ENCODE results near the gene IFIT5.

The IFIT5 gene

DNA sequence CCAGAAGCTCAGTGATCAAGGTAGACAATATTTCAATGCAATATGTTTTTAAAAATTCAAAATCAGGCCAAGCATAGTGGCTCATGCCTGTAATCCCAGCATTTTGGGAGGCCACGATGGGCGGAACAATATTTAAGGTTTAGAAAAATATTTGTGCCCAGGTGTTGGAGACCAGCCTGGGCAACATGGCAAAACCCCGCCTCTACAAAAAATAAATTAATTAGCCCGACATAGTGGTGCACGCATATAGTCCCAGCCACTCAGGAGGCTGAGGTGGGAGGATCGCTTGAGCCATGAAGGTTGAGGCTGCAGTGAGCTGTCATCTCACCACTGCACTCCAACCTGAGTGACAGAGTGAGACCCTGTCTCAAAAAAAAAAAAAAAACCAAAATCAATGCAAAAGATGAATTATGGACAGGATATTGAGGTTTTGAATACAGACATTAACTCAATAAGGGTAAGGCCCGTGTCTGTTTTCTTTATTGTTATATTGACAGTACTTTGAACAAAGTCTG lies 913 bp upstream of the IFIT5 start:
- TF ChIP-seq FOXM1 (IDR thresholded peaks at IDR 0.05; ENCODE audit: borderline replicate concordance) (no peak), NFRKB (IDR thresholded peaks at IDR 0.05) (no peak), ELF4 (IDR thresholded peaks at IDR 0.05) (no peak), SUZ12 (IDR thresholded peaks at IDR 0.05) (no peak)
- POLR2A ChIA-PET, result interaction anchor here (1.0 to 2.0 kb wide), 4 partner anchors 11 to 231 kb away, joined by 3 to 8 read pairs (median 6); partner anchors contain the start of genes IFIT1 and LIPA
- no peak for DNase-seq (ENCODE audit: extremely low spot score)
- CTCF ChIA-PET, result no interaction called here

DNA sequence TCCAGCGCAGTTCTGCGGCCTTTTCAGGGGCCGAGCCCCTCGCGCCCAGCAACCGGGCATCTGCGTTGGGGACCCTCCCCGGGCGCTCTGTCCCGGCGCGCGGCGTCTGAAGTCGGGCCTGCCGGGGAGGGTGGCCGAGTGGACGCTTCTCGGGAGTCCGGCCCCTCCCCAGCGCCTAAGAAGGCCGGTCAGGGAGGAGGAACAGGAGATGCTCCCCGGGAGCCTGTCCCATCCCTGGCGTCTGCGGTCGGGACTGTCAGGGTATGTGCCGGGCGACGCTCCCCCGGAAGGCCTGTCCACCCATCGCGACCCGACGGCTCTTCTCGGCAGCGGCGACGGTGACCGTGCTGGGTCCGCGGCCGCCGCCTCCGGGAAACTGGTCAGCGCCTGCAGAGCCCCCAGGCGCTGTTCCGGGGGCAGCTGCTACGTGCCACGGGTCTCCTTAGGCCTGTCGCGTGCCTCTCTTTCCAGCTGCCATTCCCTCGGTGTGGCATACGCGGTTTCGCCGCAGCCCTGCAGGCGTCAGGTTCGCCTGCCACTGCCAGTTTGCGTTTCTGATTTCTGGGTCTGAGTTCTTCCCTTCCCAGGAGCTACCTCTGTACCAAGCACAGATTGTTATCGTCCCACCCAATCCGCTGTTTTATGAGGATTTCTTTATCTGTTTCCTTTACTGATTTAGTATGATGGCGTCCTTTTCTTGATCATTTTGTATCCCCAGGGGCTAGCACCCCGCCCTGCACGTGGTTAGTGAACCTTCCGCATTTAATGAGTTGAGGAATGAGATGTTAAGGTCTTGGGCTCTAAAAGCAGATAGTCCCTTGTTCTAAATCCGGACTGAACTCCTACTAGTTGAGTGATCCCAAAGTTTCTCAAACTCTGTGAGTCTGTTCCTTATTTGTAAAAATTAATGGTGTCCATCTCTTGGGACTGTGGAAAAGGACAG lies 782 bp downstream of the IFIT5 start:
- ChIA-PET CTCF (no interaction called here), POLR2A (interaction anchor here (1.3 to 2.0 kb wide), 4 partner anchors 23 to 229 kb away, joined by 3 to 8 read pairs (median 6); partner anchors contain the start of genes IFIT1 and LIPA)

DNA sequence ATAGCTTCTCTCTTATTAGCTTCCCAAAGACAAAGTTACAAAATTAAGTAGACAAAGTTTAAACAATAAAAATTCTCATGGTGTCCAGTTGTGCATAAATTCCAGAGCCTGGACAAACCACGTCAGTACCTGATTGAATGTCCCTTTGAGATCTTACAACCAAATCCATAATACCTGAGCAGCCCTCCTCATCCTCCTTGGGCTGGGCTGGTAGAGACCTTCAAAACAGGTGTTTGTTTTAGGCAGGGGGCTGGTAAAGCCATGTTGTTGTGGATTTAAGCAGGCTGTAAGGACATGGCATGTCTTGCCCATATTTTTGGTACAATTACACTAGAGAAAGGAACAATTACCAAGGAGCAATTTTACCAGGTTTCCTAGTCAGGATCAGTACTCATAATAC lies 2.1 kb downstream of the IFIT5 start:
- POLR2A ChIA-PET, result no interaction called here
- TF ChIP-seq, protein P1, sequence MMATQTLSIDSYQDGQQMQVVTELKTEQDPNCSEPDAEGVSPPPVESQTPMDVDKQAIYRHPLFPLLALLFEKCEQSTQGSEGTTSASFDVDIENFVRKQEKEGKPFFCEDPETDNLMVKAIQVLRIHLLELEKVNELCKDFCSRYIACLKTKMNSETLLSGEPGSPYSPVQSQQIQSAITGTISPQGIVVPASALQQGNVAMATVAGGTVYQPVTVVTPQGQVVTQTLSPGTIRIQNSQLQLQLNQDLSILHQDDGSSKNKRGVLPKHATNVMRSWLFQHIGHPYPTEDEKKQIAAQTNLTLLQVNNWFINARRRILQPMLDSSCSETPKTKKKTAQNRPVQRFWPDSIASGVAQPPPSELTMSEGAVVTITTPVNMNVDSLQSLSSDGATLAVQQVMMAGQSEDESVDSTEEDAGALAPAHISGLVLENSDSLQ (IDR thresholded peaks at IDR 0.05), result no peak
- TF ChIP-seq FOXM1 (IDR thresholded peaks at IDR 0.05; ENCODE audit: borderline replicate concordance), result no peak
- no peak for TF ChIP-seq CTBP1 (IDR thresholded peaks at IDR 0.05; ENCODE audit: borderline replicate concordance)
- no peak for TF ChIP-seq HDGF (IDR thresholded peaks at IDR 0.05; ENCODE audit: borderline replicate concordance)
- TF ChIP-seq SP1 (IDR thresholded peaks at IDR 0.05), result no peak
- no peak for TF ChIP-seq L3MBTL2 (conservative IDR thresholded peaks at IDR 0.05)
- TF ChIP-seq TARDBP (IDR thresholded peaks at IDR 0.05), result no peak
- TF ChIP-seq SUZ12 (IDR thresholded peaks at IDR 0.05), result no peak
- no peak for TF ChIP-seq NFRKB (IDR thresholded peaks at IDR 0.05)
- no peak for TF ChIP-seq FOXA1 (IDR thresholded peaks at IDR 0.05)
- TF ChIP-seq ZNF384 (IDR thresholded peaks at IDR 0.05), result no peak
- no peak for TF ChIP-seq BHLHE40 (IDR thresholded peaks at IDR 0.05; ENCODE audit: borderline replicate concordance)
- TF ChIP-seq LEF1 (IDR thresholded peaks at IDR 0.05; ENCODE audit: borderline replicate concordance), result no peak
- no peak for TF ChIP-seq FOXK2 (IDR thresholded peaks at IDR 0.05)
- TF ChIP-seq ELF4 (IDR thresholded peaks at IDR 0.05), result no peak
- TF ChIP-seq ARNT (IDR thresholded peaks at IDR 0.05), result no peak
- DNase-seq (ENCODE audit: extremely low spot score), result no peak
- CTCF ChIA-PET, result no interaction called here

More for the DNA sequence above, 782 bp downstream of the IFIT5 start:
- peak; percentile 52 for TF ChIP-seq L3MBTL2 (conservative IDR thresholded peaks at IDR 0.05)
- TF ChIP-seq ELF4 (IDR thresholded peaks at IDR 0.05), result no peak
- DNase-seq (ENCODE audit: extremely low spot score), result peak; percentile 43

DNA sequence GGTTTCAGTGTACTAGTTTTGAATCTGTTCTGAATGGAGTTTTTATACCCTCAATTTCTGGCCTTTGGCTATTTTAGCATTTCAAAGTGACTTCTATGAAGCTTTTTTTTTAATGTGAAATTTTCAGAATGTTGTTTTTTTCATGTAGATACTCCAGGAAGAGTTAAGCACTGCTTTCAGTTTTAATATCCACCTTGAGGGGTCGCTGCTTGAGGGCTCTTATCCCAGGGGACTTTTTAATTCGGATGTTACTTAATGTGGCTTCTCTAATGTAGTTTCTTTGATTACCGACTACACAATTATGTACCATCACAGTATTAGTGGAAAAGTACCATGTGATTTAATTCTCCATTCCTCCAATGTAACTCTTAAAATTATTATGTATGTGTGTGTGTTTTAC lies 5.2 kb downstream of the IFIT5 start:
- ChIA-PET POLR2A (no interaction called here), CTCF (interaction anchor here (1.0 to 1.3 kb wide), 2 partner anchors 117 to 202 kb away, joined by 4 read pairs; partner anchors contain the start of gene IFIT2)
- peak; percentile 20 for DNase-seq (ENCODE audit: extremely low spot score)
- TF ChIP-seq ZNF384 (IDR thresholded peaks at IDR 0.05) (no peak), TARDBP (IDR thresholded peaks at IDR 0.05) (no peak), NFRKB (IDR thresholded peaks at IDR 0.05) (no peak), SUZ12 (IDR thresholded peaks at IDR 0.05) (no peak), CTBP1 (IDR thresholded peaks at IDR 0.05; ENCODE audit: borderline replicate concordance) (no peak), FOXA1 (IDR thresholded peaks at IDR 0.05) (no peak), HDGF (IDR thresholded peaks at IDR 0.05; ENCODE audit: borderline replicate concordance) (no peak), SP1 (IDR thresholded peaks at IDR 0.05) (no peak)

DNA sequence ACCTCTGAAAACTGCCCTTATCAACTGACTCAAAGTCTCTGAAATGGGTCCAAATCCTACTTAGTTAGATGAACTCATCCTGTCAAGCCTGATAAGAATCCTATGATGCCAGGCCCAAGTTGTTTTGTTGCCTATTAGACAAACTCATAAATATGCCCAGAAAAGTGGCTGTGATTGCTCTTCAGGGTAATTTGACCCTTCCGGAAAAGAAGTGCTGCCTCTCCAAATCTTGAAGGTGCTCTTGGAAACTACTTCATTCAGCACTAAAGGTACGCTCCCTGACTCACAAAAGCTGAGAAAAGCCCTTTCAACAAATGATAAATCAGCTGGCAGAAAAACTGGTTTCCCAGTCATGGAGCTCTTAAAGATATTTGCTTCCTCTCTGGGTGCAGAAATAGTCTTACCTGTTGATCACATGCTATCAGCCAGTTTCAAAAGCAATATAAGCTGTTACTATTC lies 6.7 kb downstream of the IFIT5 start:
- POLR2A ChIA-PET, result no interaction called here
- CTCF ChIA-PET, result no interaction called here
- DNase-seq (ENCODE audit: extremely low spot score), result no peak
- TF ChIP-seq TARDBP (IDR thresholded peaks at IDR 0.05), result no peak
- no peak for TF ChIP-seq ARNT (IDR thresholded peaks at IDR 0.05)
- TF ChIP-seq NFRKB (IDR thresholded peaks at IDR 0.05), result no peak
- TF ChIP-seq SP1 (IDR thresholded peaks at IDR 0.05), result no peak

DNA sequence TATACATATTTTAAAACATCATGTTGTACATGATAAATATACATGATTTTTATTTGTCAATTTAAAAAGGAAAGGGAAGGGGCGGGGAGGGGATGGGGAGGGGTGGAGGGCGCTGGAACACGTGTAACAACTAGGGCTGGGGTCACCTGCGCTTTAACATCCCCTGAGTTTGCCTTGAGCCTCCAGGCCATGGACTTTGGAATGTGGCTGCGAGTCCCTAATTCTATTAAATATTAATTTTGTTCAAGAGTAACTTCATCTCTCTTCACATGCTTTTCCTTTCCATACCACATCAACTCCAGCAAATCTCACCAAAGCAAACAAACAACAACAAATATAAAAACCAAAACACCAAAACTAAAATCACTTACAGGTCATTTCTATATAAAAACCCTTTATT lies 10.6 kb downstream of the IFIT5 start:
- no peak for DNase-seq (ENCODE audit: extremely low spot score)
- TF ChIP-seq ARNT (IDR thresholded peaks at IDR 0.05), result no peak
- TF ChIP-seq FOXM1 (IDR thresholded peaks at IDR 0.05; ENCODE audit: borderline replicate concordance), result no peak
- TF ChIP-seq L3MBTL2 (conservative IDR thresholded peaks at IDR 0.05), result no peak
- TF ChIP-seq, protein P1 (IDR thresholded peaks at IDR 0.05), result no peak
- CTCF ChIA-PET, result no interaction called here
- POLR2A ChIA-PET, result no interaction called here

DNA sequence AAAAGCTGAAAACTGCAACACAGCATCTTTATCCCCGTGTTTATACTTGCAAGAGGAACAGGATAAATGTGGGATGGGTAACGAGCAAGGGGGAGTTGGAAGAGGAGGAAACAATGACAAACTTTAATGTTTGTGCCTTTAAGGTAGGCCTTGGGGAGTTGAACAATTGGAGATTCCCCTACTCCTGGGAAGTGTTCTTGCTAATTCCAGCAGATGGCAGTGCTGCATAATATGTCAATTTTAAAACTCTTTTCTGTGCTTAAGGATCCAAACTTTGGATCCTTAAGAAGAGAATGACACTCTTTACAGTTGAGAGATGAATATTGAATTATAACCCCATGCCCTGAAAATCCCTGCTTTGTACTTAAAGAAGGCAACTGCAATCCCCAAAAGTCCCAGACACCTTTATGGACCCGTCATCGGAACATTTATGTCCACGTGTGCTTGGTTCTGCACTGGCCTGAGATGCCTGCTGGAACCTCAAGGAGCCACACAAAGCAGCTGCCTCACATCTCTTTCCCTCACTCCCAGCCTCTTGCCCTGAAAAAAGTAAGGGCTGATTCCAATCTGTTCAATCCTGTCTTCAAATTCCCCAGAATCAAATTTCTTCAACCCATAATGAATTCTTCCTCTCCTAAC lies 12.0 kb downstream of the IFIT5 start:
- DNase-seq (ENCODE audit: extremely low spot score), result peak; percentile 53
- POLR2A ChIA-PET, result no interaction called here

More for the DNA sequence above, 12.0 kb downstream of the IFIT5 start:
- TF ChIP-seq BHLHE40 (IDR thresholded peaks at IDR 0.05; ENCODE audit: borderline replicate concordance) (no peak), ARNT (IDR thresholded peaks at IDR 0.05) (no peak), L3MBTL2 (conservative IDR thresholded peaks at IDR 0.05) (no peak), TARDBP (IDR thresholded peaks at IDR 0.05) (no peak), NFRKB (IDR thresholded peaks at IDR 0.05) (no peak), FOXA1 (IDR thresholded peaks at IDR 0.05) (no peak), FOXK2 (IDR thresholded peaks at IDR 0.05) (no peak), SUZ12 (IDR thresholded peaks at IDR 0.05) (no peak), ZNF384 (IDR thresholded peaks at IDR 0.05) (no peak), FOXM1 (IDR thresholded peaks at IDR 0.05; ENCODE audit: borderline replicate concordance) (no peak), CTBP1 (IDR thresholded peaks at IDR 0.05; ENCODE audit: borderline replicate concordance) (no peak)
- CTCF ChIA-PET, result no interaction called here

Data from HEK293T (cell line).